Measurements from ENCODE around the gene RING1.

Gene RING1

GRCh38 chr6:33254591-33254990 lies 46.3 kb downstream of the RING1 start:
- no peak for TF ChIP-seq CTCF (IDR thresholded peaks at IDR 0.05; ENCODE audit: control extremely low read depth, extremely low read depth, low read depth, missing control alignments)
- CTCF ChIA-PET, result interaction anchor here (0.8 kb wide), 1 partner anchor 80 kb away, joined by 3 read pairs; no protein-coding TSS in a partner anchor
- POLR2A ChIA-PET, result interaction anchor here (0.6 to 0.8 kb wide), 3 partner anchors 17 to 1726 kb away, joined by 3 to 13 read pairs (median 11); partner anchors contain the start of genes MCCD1, RPS18 and VPS52
- no peak for DNase-seq (ENCODE audit: extremely low spot score)

GRCh38 chr6:33259032-33259431 lies 50.7 kb downstream of the RING1 start:
- ChIA-PET CTCF (interaction anchor here (0.7 to 1.5 kb wide), 4 partner anchors 9 to 133 kb away, joined by 3 to 5 read pairs (median 4); no protein-coding TSS in a partner anchor), POLR2A (no interaction called here)
- DNase-seq (ENCODE audit: extremely low spot score), result no peak
- TF ChIP-seq CTCF (IDR thresholded peaks at IDR 0.05; ENCODE audit: control extremely low read depth, extremely low read depth, low read depth, missing control alignments), result no peak

Data from GM10248 (cell line).